Hepatocyte (in vitro differentiated cells): ENCODE measurements around the gene PIWIL4. TPM values are rescaled to one million over a fixed set of nuclear protein-coding genes. Genes with fewer than 3 reads are reported as not detected.

Source experiments
- DNase-seq: peaks from one replicate; pipeline ENCODE4 v3.0.0-alpha.2; 2016; ENCODE audit warnings: low spot score
- H2AFZ ChIP-seq: fragments of 200-600 bp; sonication (generic); 2 replicates; pipeline ENCODE4 v1.6.0; 2016; ENCODE audit warnings: antibody characterized with exemption, mild to moderate bottlenecking
- H3K27ac ChIP-seq: fragments of 200-600 bp; sonication (generic); 2 replicates; pipeline ENCODE4 v1.5.1; 2016; ENCODE audit warnings: mild to moderate bottlenecking
- H3K27me3 ChIP-seq: fragments of 200-600 bp; sonication (generic); 2 replicates; pipeline ENCODE4 v1.6.1; 2016
- H3K36me3 ChIP-seq: fragments of 200-600 bp; sonication (generic); replicated peaks from 2 replicates; pipeline ENCODE4 v1.5.1; 2016; ENCODE audit warnings: low read depth; ENCODE audit not compliant: insufficient read depth
- H3K4me1 ChIP-seq: fragments of 200-600 bp; sonication (generic); 2 replicates; pipeline ENCODE4 v1.5.1; 2016; ENCODE audit warnings: mild to moderate bottlenecking, moderate library complexity; ENCODE audit not compliant: insufficient read depth
- H3K4me2 ChIP-seq: fragments of 200-600 bp; sonication (generic); 2 replicates; pipeline ENCODE4 v1.6.0; 2016
- H3K4me3 ChIP-seq: fragments of 200-600 bp; sonication (generic); 2 replicates; pipeline ENCODE4 v1.5.1; 2016; ENCODE audit warnings: mild to moderate bottlenecking
- H3K79me2 ChIP-seq: fragments of 200-600 bp; sonication (generic); 2 replicates; pipeline ENCODE4 v1.6.0; 2017; ENCODE audit warnings: mild to moderate bottlenecking
- H3K9me2 ChIP-seq: fragments of 200-600 bp; sonication (generic); replicated peaks from 2 replicates; pipeline ENCODE4 v1.6.0; 2017; ENCODE audit warnings: mild to moderate bottlenecking; ENCODE audit not compliant: insufficient read depth
- H3K9me3 ChIP-seq: fragments of 200-600 bp; sonication (generic); 2 replicates; pipeline ENCODE4 v1.5.1; 2016; ENCODE audit warnings: low read depth, mild to moderate bottlenecking
- H4K20me1 ChIP-seq: fragments of 200-600 bp; sonication (generic); 2 replicates; pipeline ENCODE4 v1.6.0; 2016; ENCODE audit warnings: mild to moderate bottlenecking; ENCODE audit not compliant: insufficient read depth, poor library complexity, severe bottlenecking
- CTCF ChIP-seq: fragments of 200-600 bp; sonication (generic); IDR thresholded peaks from 2 replicates; pipeline ENCODE4 v1.5.1; 2016; ENCODE audit warnings: antibody characterized with exemption, mild to moderate bottlenecking; ENCODE audit not compliant: poor library complexity
- EZH2 ChIP-seq: fragments of 200-600 bp; sonication (generic); IDR thresholded peaks from 2 replicates; pipeline ENCODE4 v1.6.1; 2016; ENCODE audit warnings: antibody characterized with exemption, mild to moderate bottlenecking, borderline replicate concordance
- EZH2phosphoT487 ChIP-seq: fragments of 200-600 bp; sonication (generic); IDR thresholded peaks from one replicate; pipeline ENCODE4 v1.6.1; 2018; ENCODE audit warnings: antibody characterized with exemption, mild to moderate bottlenecking, low read depth, moderate library complexity; ENCODE audit not compliant: unreplicated experiment, severe bottlenecking
- WGBS: methylation state at CpG from one replicate; pipeline ENCODE4 v1.1.6; 2016; ENCODE audit warnings: low lambda C conversion rate; ENCODE audit errors: missing lambda C conversion rate; 5-methylcytosine and 5-hydroxymethylcytosine counted together
- polyA plus RNA-seq: library from polyadenylated mRNA; unstranded; fragments of >200 nt; fragmentation: Nextera tagmentation; extraction: Ambion mirVana; gene quantifications from 2 replicates; pipeline ENCODE4 v1.2.1, GENCODE V29; 2016
- total RNA-seq: library from RNA; depleted of rRNA; stranded (reverse); fragments of >200 nt; gene quantifications from 2 replicates; pipeline ENCODE4 v1.2.3, GENCODE V29; 2014

The PIWIL4 gene
- total and polyA plus RNA-seq, 2 experiments from 2014 or later: 2.1 to 2.4 TPM

- no peaks in the 10 kb centered on the region for H3K9me3 ChIP-seq
- H4K20me1 ChIP-seq: no peaks in the 10 kb centered on the region
- H2AFZ ChIP-seq: no peak overlapping the region
- no peak overlapping the region for H3K4me3 ChIP-seq
- no peak for TF ChIP-seq EZH2
- TF ChIP-seq CTCF: no peak
- TF ChIP-seq EZH2phosphoT487: no peak
- WGBS: 80% methylated on average over 1 of the region's 1 CpG
- no peaks in the 10 kb centered on the region for H3K79me2 ChIP-seq
- no peaks in the 10 kb centered on the region for H3K27me3 ChIP-seq
- no peaks in the 10 kb centered on the region for H3K9me2 ChIP-seq
- H3K27ac ChIP-seq: no peak overlapping the region
- H3K36me3 ChIP-seq: no peaks in the 10 kb centered on the region
- H3K4me1 ChIP-seq: peaks cover 6% of the 10 kb centered on the region
- no peak for DNase-seq
- no peak overlapping the region for H3K4me2 ChIP-seq
Measured at GRCh38 chr11:94581926-94582325, 14.8 kb downstream of the PIWIL4 start.

- DNase-seq: no peak
- Histone ChIP-seq H3K79me2 (no peaks in the 10 kb centered on the region), H3K4me2 (no peak overlapping the region), H3K4me1 (peaks cover 11% of the 10 kb centered on the region), H3K27ac (no peak overlapping the region), H3K4me3 (no peak overlapping the region), H3K36me3 (no peaks in the 10 kb centered on the region), H2AFZ (no peak overlapping the region), H3K27me3 (no peaks in the 10 kb centered on the region), H3K9me2 (no peaks in the 10 kb centered on the region), H3K9me3 (no peaks in the 10 kb centered on the region), H4K20me1 (no peaks in the 10 kb centered on the region)
- TF ChIP-seq EZH2phosphoT487 (no peak), EZH2 (no peak), CTCF (no peak)
- WGBS: 85% methylated on average over 4 of the region's 4 CpGs
Measured at GRCh38 chr11:94583213-94583865, 16.2 kb downstream of the PIWIL4 start.

- no peak overlapping the region for H2AFZ ChIP-seq
- no peak for TF ChIP-seq EZH2phosphoT487
- TF ChIP-seq EZH2: no peak
- no peak for TF ChIP-seq CTCF
- no peaks in the 10 kb centered on the region for H3K79me2 ChIP-seq
- peaks cover 11% of the 10 kb centered on the region for H3K4me1 ChIP-seq
- no peaks in the 10 kb centered on the region for H4K20me1 ChIP-seq
- no peak overlapping the region for H3K27ac ChIP-seq
- no peak overlapping the region for H3K4me2 ChIP-seq
- WGBS: 80% methylated on average over 3 of the region's 3 CpGs
- no peaks in the 10 kb centered on the region for H3K27me3 ChIP-seq
- no peaks in the 10 kb centered on the region for H3K9me3 ChIP-seq
- H3K36me3 ChIP-seq: no peaks in the 10 kb centered on the region
- H3K9me2 ChIP-seq: no peaks in the 10 kb centered on the region
- H3K4me3 ChIP-seq: no peak overlapping the region
- no peak for DNase-seq
Measured at GRCh38 chr11:94583866-94584500, 16.8 kb downstream of the PIWIL4 start.
